Uterus (tissue), 4 donors: ENCODE measurements around the gene TBC1D1. TPM values are rescaled to one million over a fixed set of nuclear protein-coding genes. Genes with fewer than 3 reads are reported as not detected.
A peak's percentile ranks its signal among the peaks of the same experiment; 100 is the strongest.

Experiments
- DNase-seq, 2 donors: peaks; one replicate each; pipeline ENCODE4 v3.0.0-alpha.2; 2019 to 2020
- H3K27ac ChIP-seq, 2 donors: fragments of 200-600 bp; sonication (generic); 1 replicate in 1 of 2; 2 replicates in 1 of 2; pipeline ENCODE4 v1.5.1; 2016 to 2018
- H3K27me3 ChIP-seq, 2 donors: fragments of 200-600 bp; sonication (generic); one replicate each; pipeline ENCODE4 v1.5.1; 2018 to 2019; ENCODE audit warnings: control low read depth in 1 of 2
- H3K36me3 ChIP-seq, 2 donors: fragments of 200-600 bp; sonication (generic); one replicate each; pipeline ENCODE4 v1.5.1; 2019; ENCODE audit warnings: control low read depth in 1 of 2
- H3K4me1 ChIP-seq, 2 donors: fragments of 200-600 bp; sonication (generic); one replicate each; pipeline ENCODE4 v1.5.1; 2018 to 2019; ENCODE audit warnings: control low read depth in 1 of 2
- H3K4me3 ChIP-seq, 2 donors: fragments of 200-600 bp; sonication (generic); 1 replicate in 1 of 2; 2 replicates in 1 of 2; pipeline ENCODE4 v1.5.1; 2018 to 2019; ENCODE audit warnings: mild to moderate bottlenecking in 1 of 2
- H3K9me3 ChIP-seq, 2 donors: fragments of 200-600 bp; sonication (generic); one replicate each; pipeline ENCODE4 v1.5.1; 2019; ENCODE audit warnings: control low read depth in 1 of 2
- POLR2A ChIP-seq, 2 donors: fragments of 450-650 bp; IDR thresholded peaks; one replicate each; pipeline ENCODE4 v1.6.1; 2016; ENCODE audit warnings: antibody characterized with exemption in 2 of 2, mild to moderate bottlenecking in 1 of 2, moderate library complexity in 1 of 2
- intact Hi-C: fragments of 100-400 bp; cut with DNase I; formaldehyde crosslinking; loops from one replicate; pipeline ENCODE4 v1.15.1; 2023; ENCODE audit warnings: low total_unique reads
- total RNA-seq, 4 donors: library from RNA; depleted of rRNA in 3 of 4; stranded (reverse); fragments of >200 nt in 3 of 4; gene quantifications; one replicate each; pipeline versions ENCODE4 v1.1.0 to v1.2.4, GENCODE V29; 2014 to 2023
- TF ChIP-seq, protein P1 (sequence below), 4 experiments: fragments of 200-600 bp in 2 of 4; fragments of 450-650 bp in 2 of 4; sonication (generic) in 2 of 4; IDR thresholded peaks; one replicate each; pipeline ENCODE4 v1.5.1; 2016 to 2019; ENCODE audit warnings: antibody characterized with exemption in 4 of 4, mild to moderate bottlenecking in 2 of 4, moderate library complexity in 1 of 4
- donor health status: DM: yes; HTN: yes; CAD: no.

The TBC1D1 gene
- total RNA-seq, 4 donors from 2014 or later = 172 to 402 (median 236) TPM

DNA sequence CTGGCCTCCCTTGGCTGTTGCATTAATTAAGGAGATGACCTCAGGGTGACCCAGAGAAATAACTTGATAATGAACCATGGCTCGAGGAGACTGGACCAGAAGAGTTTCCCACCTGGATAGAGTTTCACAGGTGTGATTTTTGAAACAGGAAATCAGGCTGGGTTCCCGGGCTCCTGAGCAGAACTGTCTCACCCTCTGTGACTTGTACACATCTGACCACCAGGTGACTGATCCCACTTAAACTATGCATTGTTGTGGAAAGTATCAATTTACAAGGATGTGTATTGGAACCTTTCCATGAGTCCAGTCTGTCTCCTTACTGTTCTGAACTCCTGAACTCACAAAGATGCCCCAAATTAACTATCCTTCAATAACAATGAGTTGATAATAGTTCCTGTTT is 289.6 kb downstream of the TBC1D1 start:
- no peak for DNase-seq
- Histone ChIP-seq H3K27ac (peak overlapping the region in 1 of 2 donors; percentile 31), H3K27me3 (no peaks in the 10 kb centered on the region), H3K4me1 (peaks cover 0 to 5% of the 10 kb centered on the region in 2 donors), H3K36me3 (no peaks in the 10 kb centered on the region), H3K4me3 (no peak overlapping the region), H3K9me3 (no peaks in the 10 kb centered on the region)
- intact Hi-C loops = loop anchor here (10.0 kb wide), 1 partner anchor 494 kb away; no protein-coding TSS in a partner anchor
- TF ChIP-seq, protein P1, sequence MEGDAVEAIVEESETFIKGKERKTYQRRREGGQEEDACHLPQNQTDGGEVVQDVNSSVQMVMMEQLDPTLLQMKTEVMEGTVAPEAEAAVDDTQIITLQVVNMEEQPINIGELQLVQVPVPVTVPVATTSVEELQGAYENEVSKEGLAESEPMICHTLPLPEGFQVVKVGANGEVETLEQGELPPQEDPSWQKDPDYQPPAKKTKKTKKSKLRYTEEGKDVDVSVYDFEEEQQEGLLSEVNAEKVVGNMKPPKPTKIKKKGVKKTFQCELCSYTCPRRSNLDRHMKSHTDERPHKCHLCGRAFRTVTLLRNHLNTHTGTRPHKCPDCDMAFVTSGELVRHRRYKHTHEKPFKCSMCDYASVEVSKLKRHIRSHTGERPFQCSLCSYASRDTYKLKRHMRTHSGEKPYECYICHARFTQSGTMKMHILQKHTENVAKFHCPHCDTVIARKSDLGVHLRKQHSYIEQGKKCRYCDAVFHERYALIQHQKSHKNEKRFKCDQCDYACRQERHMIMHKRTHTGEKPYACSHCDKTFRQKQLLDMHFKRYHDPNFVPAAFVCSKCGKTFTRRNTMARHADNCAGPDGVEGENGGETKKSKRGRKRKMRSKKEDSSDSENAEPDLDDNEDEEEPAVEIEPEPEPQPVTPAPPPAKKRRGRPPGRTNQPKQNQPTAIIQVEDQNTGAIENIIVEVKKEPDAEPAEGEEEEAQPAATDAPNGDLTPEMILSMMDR (IDR thresholded peaks at IDR 0.05) = no peak
- TF ChIP-seq POLR2A (IDR thresholded peaks at IDR 0.05) = no peak

DNA sequence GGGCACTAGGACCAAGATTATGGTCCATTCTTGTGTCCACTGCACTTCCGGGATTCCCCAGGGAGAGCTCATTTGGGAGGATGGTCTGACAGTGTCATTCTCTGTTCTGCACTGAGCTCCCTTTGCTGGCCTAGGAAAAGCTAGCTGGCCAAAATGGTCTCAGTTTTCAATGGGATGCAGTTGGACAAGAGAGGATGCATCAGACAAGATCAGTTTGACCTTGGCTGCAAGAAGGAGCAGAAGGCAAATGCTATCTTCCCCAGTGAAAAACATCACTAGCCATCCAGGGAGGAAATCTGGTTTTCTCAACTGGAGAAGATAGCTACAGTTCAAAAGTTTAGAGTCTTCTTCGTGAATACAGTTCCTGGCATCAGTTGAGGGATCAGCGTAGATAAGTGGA is 290.4 kb downstream of the TBC1D1 start:
- Histone ChIP-seq H3K9me3 (no peaks in the 10 kb centered on the region), H3K4me1 (peaks cover 0 to 5% of the 10 kb centered on the region in 2 donors), H3K36me3 (no peaks in the 10 kb centered on the region), H3K27me3 (no peaks in the 10 kb centered on the region), H3K4me3 (no peak overlapping the region), H3K27ac (peak overlapping the region in 1 of 2 donors; percentile 31)
- DNase-seq = no peak
- no peak for TF ChIP-seq POLR2A (IDR thresholded peaks at IDR 0.05)
- intact Hi-C loops = loop anchor here (10.0 kb wide), 1 partner anchor 494 kb away; no protein-coding TSS in a partner anchor

DNA sequence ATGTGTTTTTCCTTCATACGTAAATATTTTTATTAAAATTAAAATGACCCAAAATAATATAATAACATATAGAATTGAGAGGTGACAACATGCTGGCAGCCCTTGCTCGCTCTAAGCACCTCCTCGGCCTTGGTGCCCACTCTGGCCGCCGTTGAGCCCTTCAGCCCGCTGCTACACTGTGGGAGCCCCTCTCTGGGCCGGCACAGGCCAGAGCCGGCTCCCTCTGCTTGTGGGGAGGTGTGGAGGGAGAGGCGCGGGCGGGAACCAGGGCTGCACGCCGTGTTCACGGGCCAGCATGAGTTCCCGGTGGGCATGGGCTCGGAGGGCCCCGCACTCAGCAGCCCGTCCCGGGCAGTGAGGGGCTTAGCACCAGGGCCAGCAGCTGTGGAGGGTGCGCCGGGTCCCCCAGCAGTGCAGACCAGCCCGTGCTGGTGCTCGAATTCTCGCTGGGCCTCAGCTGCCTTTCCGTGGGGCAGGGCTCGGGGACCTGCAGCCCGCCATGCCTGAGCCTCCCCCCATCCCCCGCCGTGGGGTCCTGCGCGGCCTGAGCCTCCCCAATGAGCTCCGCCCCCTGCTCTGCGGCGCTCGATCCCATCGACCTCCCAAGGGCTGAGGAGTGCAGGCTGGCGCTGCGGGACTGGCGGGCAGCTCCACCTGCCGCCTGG is 291.6 kb downstream of the TBC1D1 start:
- H3K4me3 ChIP-seq = no peak overlapping the region
- peaks cover 0 to 5% of the 10 kb centered on the region in 2 donors for H3K4me1 ChIP-seq
- intact Hi-C loops = loop anchor here (10.0 kb wide), 1 partner anchor 492 kb away; no protein-coding TSS in a partner anchor
- H3K36me3 ChIP-seq = no peaks in the 10 kb centered on the region
- no peak for DNase-seq
- TF ChIP-seq POLR2A (IDR thresholded peaks at IDR 0.05) = no peak
- TF ChIP-seq, protein P1 (IDR thresholded peaks at IDR 0.05) = no peak
- H3K9me3 ChIP-seq = no peaks in the 10 kb centered on the region
- H3K27ac ChIP-seq = no peak overlapping the region
- no peaks in the 10 kb centered on the region for H3K27me3 ChIP-seq

DNA sequence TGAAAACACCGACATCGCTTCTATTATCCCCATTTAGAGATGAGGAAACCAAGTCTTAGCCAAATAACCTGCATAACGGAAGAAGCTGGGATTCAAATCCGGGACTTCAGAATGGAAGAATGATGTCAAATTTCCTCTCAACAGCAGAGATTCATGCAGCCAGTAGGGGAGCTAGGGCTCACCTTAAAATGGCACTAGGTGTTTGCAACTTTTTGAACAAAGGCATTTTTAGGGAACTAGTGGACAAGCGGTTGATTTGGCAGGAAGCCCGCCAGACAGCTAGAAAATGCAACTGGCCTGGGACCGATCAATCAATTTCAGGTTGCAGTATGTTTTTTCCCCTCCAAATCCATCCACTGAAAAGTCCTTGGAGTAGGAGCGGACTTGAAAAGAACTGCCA is 293.5 kb downstream of the TBC1D1 start:
- no peaks in the 10 kb centered on the region for H3K9me3 ChIP-seq
- no peaks in the 10 kb centered on the region for H3K36me3 ChIP-seq
- TF ChIP-seq, protein P1 (IDR thresholded peaks at IDR 0.05) = no peak
- TF ChIP-seq POLR2A (IDR thresholded peaks at IDR 0.05) = no peak
- intact Hi-C loops = loop anchor here (10.0 kb wide), 1 partner anchor 490 kb away; no protein-coding TSS in a partner anchor
- no peaks in the 10 kb centered on the region for H3K27me3 ChIP-seq
- H3K27ac ChIP-seq = no peak overlapping the region
- H3K4me3 ChIP-seq = no peak overlapping the region
- DNase-seq = no peak
- H3K4me1 ChIP-seq = peaks cover 0 to 5% of the 10 kb centered on the region in 2 donors

DNA sequence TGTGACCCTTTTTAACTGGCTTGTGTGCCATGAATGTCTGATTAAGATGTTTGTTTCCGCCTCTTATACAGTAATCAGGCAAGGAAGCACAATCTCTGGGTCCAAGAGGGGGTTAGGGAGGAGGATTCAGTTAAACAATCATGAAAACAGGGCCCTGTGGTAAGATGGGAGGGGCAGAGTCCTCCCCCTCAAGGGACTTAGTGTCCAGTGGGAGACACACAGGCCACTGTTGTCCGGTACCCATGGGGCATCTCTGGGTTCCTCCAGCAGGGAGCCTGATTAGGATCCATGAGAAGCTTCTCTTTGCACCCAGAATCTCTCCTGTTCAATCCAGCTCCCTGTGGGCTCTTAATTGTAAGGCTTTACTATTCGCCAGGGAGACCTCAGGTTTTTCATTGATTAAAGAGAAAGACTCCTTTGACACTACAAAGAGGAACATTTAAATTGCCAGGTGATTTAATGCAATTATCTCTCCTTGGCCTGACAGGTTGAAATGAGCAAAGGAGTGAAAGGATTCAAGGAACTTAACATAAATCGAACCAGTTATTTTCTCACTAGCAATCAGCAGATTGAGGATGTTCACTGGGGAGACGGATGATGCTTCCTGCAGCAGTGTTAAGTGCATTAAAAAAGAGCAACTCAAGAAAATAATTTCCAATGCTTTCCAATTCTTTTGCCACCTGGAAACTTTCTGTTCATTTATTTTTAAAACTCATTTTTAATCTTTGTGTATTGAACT is 294.7 kb downstream of the TBC1D1 start:
- intact Hi-C loops = loop anchor here (10.0 kb wide), 1 partner anchor 489 kb away; no protein-coding TSS in a partner anchor
- H3K4me3 ChIP-seq = no peak overlapping the region
- H3K4me1 ChIP-seq = no peaks in the 10 kb centered on the region
- TF ChIP-seq, protein P1 (IDR thresholded peaks at IDR 0.05) = no peak
- TF ChIP-seq POLR2A (IDR thresholded peaks at IDR 0.05) = no peak
- no peaks in the 10 kb centered on the region for H3K9me3 ChIP-seq
- no peak for DNase-seq
- H3K27ac ChIP-seq = no peak overlapping the region
- H3K36me3 ChIP-seq = no peaks in the 10 kb centered on the region
- no peaks in the 10 kb centered on the region for H3K27me3 ChIP-seq
